ENCODE measurements around the gene EFNA1.
"Not testable (repeated sequence)": the region's sequence is repeated elsewhere in the genome, so short reads cannot be mapped to it uniquely, and the experiment has no call there.

Gene EFNA1

GRCh38 chr1:155092131-155092530 is 35.5 kb upstream of the EFNA1 start:
- no peak for DNase-seq (ENCODE audit: low spot score)

DNA sequence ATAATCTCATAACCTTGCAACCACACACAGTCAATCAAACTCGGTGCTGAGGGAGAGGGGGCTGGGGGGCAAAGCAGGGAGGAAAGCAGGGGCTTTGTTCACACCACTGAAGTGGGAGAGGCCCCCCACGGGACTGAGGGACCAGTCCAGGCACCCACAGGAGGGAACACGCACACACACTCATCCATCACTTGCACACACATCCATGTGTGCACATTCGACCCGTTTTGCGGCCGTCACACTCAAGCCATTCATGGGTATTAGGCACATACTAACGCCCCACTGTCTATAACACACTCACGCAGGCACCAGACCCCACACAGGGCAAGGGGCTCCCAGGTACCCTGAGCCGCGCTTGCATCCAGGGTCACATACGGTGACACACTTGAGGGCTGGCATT is 35.0 kb upstream of the EFNA1 start:
- no peak for DNase-seq (ENCODE audit: low spot score)

DNA sequence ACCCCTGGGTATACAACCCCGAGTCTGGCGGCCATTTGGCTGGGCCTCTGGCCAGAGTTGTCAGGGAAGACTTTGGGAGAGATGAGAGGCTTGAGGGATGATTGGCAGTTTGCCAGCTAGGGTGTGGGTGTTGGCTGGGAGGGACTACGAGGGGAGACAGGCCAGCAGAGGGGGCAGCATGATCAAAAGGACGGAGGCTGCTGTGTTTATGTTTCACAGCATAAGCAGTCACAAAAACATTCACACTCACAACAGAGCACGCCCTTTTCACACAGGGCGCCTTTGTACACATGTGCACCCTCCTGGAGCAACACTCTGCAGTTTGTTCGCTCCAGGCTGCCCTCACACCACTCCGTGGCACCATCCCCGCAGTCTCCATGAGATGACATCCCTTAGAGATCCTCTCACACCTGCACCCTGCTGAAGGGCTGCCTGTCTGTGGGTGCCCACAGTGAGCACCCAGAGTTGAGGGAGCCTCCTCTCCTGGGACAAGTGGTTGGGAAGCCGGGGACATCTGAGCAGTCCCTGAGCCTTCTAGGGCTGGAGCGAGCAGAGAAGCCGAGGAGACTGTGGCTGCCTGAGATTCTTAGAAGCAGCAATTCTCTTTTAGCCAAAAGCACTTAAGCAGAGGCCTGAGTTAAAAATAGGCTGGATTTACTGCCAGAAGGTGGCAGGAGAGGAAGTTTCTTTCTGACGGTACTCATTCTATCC is 33.6 kb upstream of the EFNA1 start:
- peak; percentile 78 for DNase-seq (ENCODE audit: low spot score)

DNA sequence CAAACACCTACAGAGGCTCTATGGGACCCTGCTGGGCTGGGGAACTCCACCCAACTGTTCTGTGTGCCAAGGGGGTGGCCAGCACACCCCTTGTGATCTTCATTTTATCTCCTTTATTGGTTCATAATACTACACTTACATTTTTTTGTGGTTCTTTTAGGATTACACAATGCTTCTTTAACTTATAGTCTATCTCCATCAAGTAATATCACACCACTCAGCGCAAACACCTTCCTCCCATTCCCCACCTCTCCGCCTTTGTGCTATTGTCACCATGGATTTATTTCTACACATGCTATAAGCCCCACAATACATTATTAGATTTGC is 33.1 kb upstream of the EFNA1 start:
- no peak for DNase-seq (ENCODE audit: low spot score)

DNA sequence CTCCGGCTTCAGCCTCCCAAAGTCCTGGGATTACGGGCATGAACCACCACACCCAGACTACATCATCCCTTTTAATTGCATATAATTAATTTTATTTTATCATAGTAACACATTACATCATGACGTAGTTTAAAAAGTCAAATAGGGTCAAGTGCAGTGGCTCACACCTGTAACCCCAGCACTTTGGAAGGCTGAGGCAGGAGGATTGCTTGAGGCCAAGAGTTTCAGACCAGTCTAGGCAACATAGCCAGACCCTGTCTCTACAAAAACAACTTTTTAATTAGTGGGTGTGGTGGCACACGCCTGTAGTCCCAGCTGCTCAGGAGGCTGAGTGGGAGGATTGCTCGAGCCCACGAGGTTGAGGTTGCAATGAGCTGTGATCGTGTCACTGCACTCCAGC is 28.3 kb upstream of the EFNA1 start:
- no peak for DNase-seq (ENCODE audit: low spot score)

- no peak for DNase-seq (ENCODE audit: low spot score)
Measured at GRCh38 chr1:155103325-155103724, 24.4 kb upstream of the EFNA1 start.

DNA sequence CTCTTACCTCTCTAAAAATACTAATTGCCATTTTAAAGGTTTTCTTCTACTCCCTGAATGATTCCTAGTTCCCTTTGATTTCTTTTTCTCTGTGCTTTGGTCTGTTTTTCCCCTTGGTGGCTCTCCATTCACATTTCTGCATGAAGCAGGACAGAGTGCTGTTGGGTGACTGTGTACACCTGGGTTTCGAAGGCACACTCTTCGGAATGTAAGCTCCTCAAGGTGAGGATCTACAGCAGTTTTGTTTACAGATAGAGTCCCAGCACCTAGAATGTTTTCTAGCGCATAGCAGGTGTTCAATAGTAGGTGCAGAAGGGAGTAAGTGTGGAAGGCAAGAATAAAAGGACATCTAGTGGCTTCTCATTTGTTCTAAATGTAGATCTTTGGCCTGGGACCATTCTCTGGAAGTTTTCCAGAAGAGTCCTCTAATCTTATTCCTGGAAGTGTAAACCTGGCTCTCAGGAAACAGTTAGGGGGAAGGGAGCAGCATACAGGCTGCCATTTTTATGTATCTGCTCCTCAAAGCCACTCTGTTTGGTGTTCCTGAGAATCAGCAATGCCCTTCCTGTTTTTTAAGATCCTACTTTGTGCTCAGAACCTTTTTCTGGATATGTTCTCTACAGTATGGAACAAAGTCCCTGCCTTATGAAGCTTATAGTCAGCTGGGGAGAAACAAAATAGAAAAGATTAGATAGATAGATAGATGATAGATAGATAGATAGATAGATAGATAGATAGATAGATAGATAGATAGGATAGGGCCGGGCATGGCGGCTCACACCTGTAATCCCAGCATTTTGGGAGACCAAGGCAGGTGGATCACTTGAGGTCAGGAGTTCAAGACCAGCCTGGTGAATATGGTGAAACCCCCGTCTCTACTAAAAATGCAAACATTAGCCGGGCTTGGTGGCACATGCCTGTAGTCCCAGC is 22.8 kb upstream of the EFNA1 start:
- DNase-seq (ENCODE audit: low spot score), result no peak

DNA sequence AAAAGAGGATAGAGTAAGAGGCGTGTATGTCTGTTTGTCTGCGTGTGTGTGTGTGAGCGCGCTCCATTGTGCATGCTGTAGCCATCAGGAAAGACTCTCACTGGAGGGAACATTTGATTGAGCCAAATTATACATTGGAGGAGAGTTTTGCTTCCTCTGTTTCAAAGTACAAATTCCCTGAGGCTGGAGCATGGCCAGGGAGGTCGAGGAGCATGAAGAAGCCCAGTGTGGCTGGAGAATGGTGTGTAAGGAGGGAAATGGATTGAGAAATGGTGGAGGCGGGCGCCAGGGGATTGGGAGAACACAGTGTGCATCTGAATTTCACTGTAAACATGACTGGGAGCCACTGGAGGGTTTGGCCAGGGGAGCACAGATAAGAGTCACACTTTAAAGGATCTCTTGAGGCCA is 22.1 kb upstream of the EFNA1 start:
- DNase-seq (ENCODE audit: low spot score), result no peak

GRCh38 chr1:155106862-155107261 is 20.8 kb upstream of the EFNA1 start:
- DNase-seq (ENCODE audit: low spot score), result no peak

- no peak for DNase-seq (ENCODE audit: low spot score)
Measured at GRCh38 chr1:155107309-155108264, 20.1 kb upstream of the EFNA1 start.

GRCh38 chr1:155108296-155108695 is 19.4 kb upstream of the EFNA1 start:
- DNase-seq (ENCODE audit: low spot score), result no peak

DNA sequence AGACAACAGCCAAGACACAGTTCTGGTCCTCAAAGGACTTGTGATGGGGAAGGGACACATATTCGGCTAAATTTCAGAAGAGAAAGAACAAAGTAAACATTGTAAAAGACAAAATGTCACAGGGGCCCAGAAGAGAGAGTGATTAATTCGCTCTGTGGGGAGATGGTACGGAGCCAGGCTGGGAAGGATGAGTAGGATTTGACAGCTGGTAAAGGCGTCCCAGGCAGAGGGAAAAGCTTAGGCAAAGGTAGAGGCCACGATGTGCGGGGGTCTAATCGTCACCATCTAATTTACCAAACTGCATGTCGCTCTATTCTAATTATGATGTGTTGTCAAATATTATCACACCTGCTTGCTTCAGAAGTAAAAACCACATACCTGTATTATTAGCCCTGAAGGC is 17.3 kb upstream of the EFNA1 start:
- no peak for DNase-seq (ENCODE audit: low spot score)

DNA sequence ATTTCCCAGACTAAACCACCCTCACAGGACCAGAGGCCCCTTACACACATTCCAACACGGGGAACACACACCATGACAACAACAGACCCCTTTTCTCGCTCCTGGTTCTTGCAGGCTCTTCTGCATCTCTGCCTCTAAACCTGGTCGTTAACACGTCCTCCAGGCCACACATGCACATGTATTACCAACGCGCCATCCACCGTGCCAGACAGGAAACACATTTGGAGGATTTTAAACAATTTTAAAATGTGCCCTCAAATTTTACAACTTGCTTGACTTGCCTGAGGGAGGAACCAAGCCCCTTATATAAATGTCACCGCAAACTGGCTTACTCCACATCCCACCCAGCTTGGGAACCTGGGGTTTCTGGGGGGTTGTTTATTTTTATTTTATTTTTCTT is 16.9 kb upstream of the EFNA1 start:
- no peak for DNase-seq (ENCODE audit: low spot score)

- no peak for DNase-seq (ENCODE audit: low spot score)
Measured at GRCh38 chr1:155113450-155113980, 14.2 kb upstream of the EFNA1 start.

DNA sequence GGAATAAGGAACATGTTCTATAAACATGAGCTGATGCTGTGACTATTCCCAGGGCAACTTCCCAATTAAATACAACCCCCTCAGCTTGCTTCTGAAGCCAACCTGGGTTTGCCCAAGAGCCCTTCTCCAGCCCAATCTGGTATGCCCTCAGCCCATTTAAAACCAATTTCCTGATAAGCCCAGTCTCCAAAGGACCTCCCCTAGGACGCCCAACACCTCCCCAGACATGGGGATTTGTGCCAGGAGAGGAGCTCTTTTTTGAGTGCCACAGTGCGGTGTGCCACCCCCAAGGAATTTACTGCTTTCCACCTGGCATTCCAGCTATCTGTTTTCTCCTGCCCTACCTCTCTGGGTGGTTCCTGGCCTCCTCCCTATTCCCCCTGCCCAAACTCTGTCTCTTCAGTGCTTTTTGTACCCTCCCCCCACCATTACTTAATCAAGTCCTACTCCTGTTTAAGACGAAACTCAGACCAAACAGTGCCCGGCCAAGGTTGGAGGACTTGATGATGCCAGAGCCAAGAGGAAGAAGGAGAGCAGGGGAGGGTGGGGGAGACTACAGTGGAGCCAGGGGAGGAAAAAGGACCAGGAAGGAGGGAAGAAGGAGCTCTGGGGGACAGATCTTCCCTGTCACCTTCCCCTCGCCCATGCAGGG is 11.4 kb upstream of the EFNA1 start:
- no peak for DNase-seq (ENCODE audit: low spot score)

DNA sequence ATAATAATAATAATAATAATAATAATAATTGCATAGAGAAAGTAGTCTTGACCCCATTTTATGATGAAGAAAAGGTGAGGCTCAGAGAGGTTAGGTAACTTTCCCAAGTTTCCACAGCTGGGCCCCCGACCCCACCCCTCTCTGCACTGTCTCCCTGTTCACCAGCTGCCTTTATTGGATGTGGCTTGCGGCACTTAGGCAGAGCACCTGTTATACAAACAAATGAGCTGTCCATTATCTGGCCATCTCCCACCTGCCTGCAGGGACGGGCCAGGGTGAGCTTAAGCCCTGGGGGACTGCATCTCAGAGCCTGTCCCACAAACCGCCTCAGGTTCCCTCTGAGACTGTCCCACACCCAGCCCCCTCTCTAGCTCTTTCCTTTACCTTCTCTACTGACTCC is 10.1 kb upstream of the EFNA1 start:
- no peak for DNase-seq (ENCODE audit: low spot score)

- not testable (repeated sequence) for DNase-seq (ENCODE audit: low spot score)
Measured at GRCh38 chr1:155118090-155118489, 9.6 kb upstream of the EFNA1 start.

- DNase-seq (ENCODE audit: low spot score), result no peak
Measured at GRCh38 chr1:155120253-155120652, 7.4 kb upstream of the EFNA1 start.

- DNase-seq (ENCODE audit: low spot score), result no peak
Measured at GRCh38 chr1:155121249-155121648, 6.4 kb upstream of the EFNA1 start.

DNA sequence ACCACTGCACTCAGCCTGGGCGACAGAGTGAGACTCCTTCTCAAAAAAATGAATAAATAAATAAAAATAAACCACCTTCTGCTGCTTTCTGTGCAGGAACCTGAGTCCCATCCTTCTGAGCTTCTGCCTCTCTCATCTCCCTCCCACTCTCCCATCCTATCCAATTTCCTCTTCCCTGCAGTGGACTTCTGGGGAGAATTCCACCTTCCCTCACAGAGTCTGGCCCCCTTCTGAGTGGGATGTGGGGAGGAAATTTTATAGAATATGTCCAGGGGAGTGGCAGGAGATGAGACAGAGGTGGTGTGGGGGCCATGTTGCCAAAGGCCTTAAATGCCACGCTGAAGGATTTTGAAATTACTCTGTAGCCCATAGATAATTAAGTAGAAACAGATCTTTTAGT is 5.4 kb upstream of the EFNA1 start:
- DNase-seq (ENCODE audit: low spot score), result no peak

DNA sequence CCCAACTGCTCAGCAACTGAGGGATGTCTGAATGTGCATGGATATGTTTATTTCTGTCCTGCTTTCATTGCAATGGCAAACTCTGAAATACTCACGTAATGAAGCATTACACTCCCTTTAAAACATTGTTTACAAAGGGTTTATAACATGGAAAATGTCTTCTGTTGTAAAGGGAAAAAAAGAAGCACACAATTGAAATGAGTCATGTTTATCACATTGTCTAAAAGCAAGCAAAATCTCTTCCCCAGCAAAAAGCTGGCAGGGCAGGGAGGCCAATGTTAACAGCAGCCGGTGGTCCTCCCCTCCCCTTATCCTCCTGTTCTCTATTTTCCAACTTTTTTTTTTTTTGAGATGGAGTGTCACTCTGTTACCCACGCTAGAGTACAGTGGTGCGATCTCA is 3.9 kb upstream of the EFNA1 start:
- no peak for DNase-seq (ENCODE audit: low spot score)
